H7 (cell line): Measurements from ENCODE around the gene SFXN3. TPM values are rescaled to one million over a fixed set of nuclear protein-coding genes. Genes with fewer than 3 reads are reported as not detected.
"Not testable (repeated sequence)": the region's sequence is repeated elsewhere in the genome, so short reads cannot be mapped to it uniquely, and the experiment has no call there.

Experiments used
- DNase-seq: peaks from one replicate; pipeline ENCODE4 v3.0.0; 2012
- H3K27me3 ChIP-seq: 2 replicates; pipeline ENCODE4 v1.6.0; 2011; ENCODE audit warnings: mild to moderate bottlenecking, low read length; ENCODE audit not compliant: control insufficient read depth, insufficient read depth
- H3K36me3 ChIP-seq: replicated peaks from 2 replicates; pipeline ENCODE4 v1.5.1; 2011; ENCODE audit warnings: low read length; ENCODE audit not compliant: control insufficient read depth, insufficient read depth
- H3K4me3 ChIP-seq: 2 replicates; pipeline ENCODE4 v1.5.1; 2011; ENCODE audit warnings: low read depth, mild to moderate bottlenecking, control low read depth, low read length, moderate library complexity; ENCODE audit not compliant: insufficient read depth
- total RNA-seq: library from RNA; depleted of rRNA; stranded (reverse); fragments of >200 nt; shearing (Covaris generic); gene quantifications from 2 replicates; pipeline ENCODE4 v1.2.3, GENCODE V29; 2014

Gene SFXN3
- total RNA-seq, 1 experiment from 2014 or later = 4.1 TPM

- Histone ChIP-seq H3K36me3 (no peaks in the 10 kb centered on the region), H3K4me3 (peak overlapping the region; percentile 53; the same call in 1 of the 2 replicates), H3K27me3 (peaks cover 28% of the 10 kb centered on the region)
- DNase-seq = peak; percentile 52
Observed at GRCh38 chr10:101032637-101033224, 1.7 kb downstream of the SFXN3 start.

GRCh38 chr10:101033276-101033675, 2.2 kb downstream of the SFXN3 start:
- peaks cover 28% of the 10 kb centered on the region for H3K27me3 ChIP-seq

DNA sequence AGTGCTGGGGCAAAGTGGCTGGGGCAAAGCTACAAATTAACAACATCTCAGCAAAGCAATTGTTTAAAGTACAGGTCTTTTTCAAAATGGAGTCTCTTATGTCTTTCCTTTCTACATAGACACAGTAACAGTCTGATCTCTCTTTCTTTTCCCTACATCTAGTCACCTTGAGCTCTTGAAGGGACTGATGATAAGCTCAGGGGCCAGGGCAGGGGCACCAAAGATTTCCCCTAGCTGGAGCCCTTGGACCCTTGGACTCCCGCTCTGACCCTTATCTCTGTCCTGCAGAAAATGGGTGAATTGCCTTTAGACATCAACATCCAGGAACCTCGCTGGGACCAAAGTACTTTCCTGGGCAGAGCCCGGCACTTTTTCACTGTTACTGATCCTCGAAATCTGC, 3.4 kb downstream of the SFXN3 start:
- DNase-seq = peak; percentile 11
- H3K27me3 ChIP-seq = peaks cover 26% of the 10 kb centered on the region
- H3K36me3 ChIP-seq, H3K4me3 ChIP-seq: not testable (repeated sequence)

More at GRCh38 chr10:101033276-101033675, 2.2 kb downstream of the SFXN3 start:
- H3K4me3 ChIP-seq = no peak overlapping the region
- peak; percentile 11 for DNase-seq
- no peaks in the 10 kb centered on the region for H3K36me3 ChIP-seq

DNA sequence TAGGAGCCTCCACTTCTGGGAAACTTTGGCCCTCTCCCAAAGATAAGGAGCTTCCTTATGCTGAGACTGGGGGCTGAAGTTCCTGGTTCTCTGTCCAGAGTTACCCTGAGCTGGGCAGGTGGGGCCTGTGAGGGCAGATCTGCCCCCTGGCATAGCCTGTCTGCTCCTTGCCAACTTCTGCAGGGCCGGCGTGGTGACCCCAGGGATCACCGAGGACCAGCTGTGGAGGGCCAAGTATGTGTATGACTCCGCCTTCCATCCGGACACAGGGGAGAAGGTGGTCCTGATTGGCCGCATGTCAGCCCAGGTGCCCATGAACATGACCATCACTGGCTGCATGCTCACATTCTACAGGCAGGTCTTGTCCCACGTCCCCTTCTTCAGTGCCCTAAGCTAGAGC, 4.3 kb downstream of the SFXN3 start:
- no peak overlapping the region for H3K4me3 ChIP-seq
- peak; percentile 28 for DNase-seq
- H3K27me3 ChIP-seq = peaks cover 21% of the 10 kb centered on the region
- H3K36me3 ChIP-seq = no peaks in the 10 kb centered on the region

- H3K36me3 ChIP-seq = no peaks in the 10 kb centered on the region
Observed at GRCh38 chr10:101035916-101036702, 5.1 kb downstream of the SFXN3 start.

DNA sequence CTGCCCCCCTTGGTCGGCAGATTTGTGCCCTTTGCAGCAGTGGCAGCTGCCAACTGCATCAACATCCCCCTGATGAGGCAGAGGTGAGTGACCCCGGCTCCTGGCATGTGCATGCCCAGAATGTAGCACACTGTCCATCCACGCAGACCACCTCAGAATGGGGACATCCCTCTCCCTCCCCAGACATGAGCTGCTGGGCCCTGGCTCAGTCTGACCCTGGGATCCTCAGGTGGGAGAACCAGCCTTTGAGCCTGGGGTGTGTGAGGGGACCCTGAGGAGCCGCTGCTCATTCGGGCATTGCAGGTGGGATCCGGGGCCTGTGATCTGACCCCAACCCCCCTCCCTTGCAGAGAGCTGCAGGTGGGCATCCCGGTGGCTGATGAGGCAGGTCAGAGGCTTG, 5.7 kb downstream of the SFXN3 start:
- H3K4me3 ChIP-seq = no peak overlapping the region
- H3K27me3 ChIP-seq = peaks cover 13% of the 10 kb centered on the region
- no peaks in the 10 kb centered on the region for H3K36me3 ChIP-seq
- no peak for DNase-seq

More at GRCh38 chr10:101035916-101036702, 5.1 kb downstream of the SFXN3 start:
- DNase-seq = peak; percentile 24
- H3K27me3 ChIP-seq = peaks cover 20% of the 10 kb centered on the region
- H3K4me3 ChIP-seq = no peak overlapping the region

- Histone ChIP-seq H3K4me3 (no peak overlapping the region), H3K27me3 (peaks cover 3% of the 10 kb centered on the region), H3K36me3 (no peaks in the 10 kb centered on the region)
- peak; percentile 73 for DNase-seq
Observed at GRCh38 chr10:101038484-101038883, 7.5 kb downstream of the SFXN3 start.

GRCh38 chr10:101040061-101040460, 9.0 kb downstream of the SFXN3 start:
- no peak overlapping the region for H3K4me3 ChIP-seq
- H3K36me3 ChIP-seq = no peaks in the 10 kb centered on the region
- H3K27me3 ChIP-seq = peaks cover 6% of the 10 kb centered on the region
- peak; percentile 6 for DNase-seq

GRCh38 chr10:101040851-101041250, 9.8 kb downstream of the SFXN3 start:
- H3K4me3 ChIP-seq = no peak overlapping the region
- peaks cover 13% of the 10 kb centered on the region for H3K27me3 ChIP-seq
- H3K36me3 ChIP-seq = no peaks in the 10 kb centered on the region
- DNase-seq = no peak

DNA sequence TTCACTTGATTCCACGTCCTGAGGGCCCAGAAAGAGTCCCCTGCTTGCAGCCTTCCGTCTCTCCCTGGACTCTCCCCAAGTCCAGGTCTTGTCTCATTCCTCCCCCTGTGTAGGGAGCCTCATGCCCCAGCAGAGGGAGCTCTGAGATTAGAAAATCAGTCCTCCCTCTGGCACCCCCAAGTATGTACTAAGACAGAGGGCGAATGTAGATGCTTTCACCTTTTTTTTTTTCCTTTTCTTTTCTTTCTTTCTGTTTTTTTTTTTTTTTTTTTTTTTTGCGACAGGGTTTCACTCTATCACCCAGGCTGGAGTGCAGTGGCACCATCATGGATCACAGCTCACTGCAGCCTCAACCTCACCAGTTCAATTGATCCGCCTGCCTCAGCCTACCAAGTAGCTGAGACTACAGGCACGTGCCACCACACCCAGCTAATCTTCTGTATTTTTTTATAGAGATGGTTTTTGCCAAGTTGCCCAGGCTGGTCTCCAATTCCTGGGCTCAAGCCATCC, 10.3 kb downstream of the SFXN3 start:
- no peak overlapping the region for H3K4me3 ChIP-seq
- H3K36me3 ChIP-seq = no peaks in the 10 kb centered on the region
- peaks cover 18% of the 10 kb centered on the region for H3K27me3 ChIP-seq
- peak; percentile 89 for DNase-seq

DNA sequence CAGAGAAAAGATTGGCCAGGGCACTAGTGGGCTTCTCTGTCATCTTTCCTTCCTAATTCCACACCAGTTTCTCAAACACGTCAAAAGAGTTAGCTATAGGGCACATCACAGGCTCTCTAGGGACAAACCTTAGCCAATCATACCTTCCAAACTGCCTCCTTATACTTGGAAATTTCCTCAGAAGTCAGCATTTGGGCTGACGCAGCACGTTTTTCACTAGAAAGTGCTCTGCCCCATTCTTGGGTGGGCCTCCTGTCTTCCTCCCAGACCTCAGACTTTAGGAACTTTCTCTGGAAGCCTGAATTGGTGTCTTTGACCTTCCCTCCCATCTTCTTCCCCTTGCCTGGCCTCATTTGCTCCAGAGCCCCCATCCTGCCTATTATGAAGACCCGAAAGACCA, 11.1 kb downstream of the SFXN3 start:
- Histone ChIP-seq H3K36me3 (no peaks in the 10 kb centered on the region), H3K4me3 (no peak overlapping the region), H3K27me3 (peaks cover 26% of the 10 kb centered on the region)
- DNase-seq = no peak

DNA sequence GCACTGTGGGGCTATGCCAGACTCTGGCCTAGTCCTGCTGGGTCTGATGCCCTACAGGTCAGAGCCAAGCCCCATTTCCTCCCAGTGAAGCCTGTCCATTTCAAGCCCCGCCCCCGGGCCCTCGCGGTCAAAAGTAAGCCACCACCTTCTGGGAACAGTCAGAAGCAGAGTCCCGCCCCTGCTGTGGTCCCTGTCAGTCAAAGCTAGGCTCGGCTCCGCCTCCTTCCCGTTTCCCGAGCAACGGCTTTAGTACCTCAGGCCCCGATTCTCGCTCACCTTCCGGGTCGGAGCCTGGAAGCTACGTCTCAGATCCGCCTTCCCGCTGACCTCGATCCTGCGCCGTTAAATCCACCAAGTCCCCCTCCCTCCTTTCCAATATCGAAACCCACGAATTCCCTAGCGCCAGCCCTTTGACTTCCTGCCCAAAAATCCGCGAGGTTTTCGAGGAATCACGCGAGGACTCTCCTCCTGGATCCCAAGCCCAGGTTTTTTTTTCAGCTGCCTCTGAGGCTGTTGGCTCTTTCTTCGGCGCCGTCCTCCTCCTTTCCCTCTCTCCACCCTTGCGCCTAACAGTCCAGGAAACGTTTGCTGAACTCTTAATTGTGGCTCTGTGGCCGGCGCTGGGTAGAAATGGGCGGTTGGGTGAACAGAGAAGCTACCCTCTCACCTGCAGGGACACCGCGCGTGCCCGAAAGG, 11.8 kb downstream of the SFXN3 start:
- DNase-seq = peak; percentile 91
- Histone ChIP-seq H3K36me3 (no peaks in the 10 kb centered on the region), H3K27me3 (peaks cover 33% of the 10 kb centered on the region), H3K4me3 (peak overlapping the region; percentile 66)

- no peaks in the 10 kb centered on the region for H3K36me3 ChIP-seq
- DNase-seq = no peak
- H3K27me3 ChIP-seq = peaks cover 38% of the 10 kb centered on the region
- H3K4me3 ChIP-seq = peak overlapping the region; percentile 66
Observed at GRCh38 chr10:101043363-101043707, 12.3 kb downstream of the SFXN3 start.

DNA sequence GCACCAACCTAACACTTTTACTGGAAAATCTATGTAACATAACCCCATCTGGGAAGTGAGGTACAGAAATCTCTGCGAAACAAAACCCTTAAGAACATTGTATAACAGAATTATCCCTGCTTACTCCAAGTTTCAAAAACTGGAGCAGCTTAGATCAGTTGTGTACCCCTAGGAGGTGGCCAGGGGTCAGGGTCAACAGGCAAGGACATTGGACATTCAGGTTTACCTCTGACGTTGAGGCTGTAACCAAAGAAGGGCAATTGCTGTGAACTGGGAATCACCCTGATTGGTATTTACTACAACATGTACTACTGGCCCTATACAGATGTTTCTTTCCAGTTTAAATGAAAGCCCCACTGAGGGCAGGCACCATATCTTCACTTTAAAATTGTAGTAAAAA, 13.1 kb downstream of the SFXN3 start:
- Histone ChIP-seq H3K27me3 (peaks cover 46% of the 10 kb centered on the region), H3K4me3 (no peak overlapping the region), H3K36me3 (no peaks in the 10 kb centered on the region)
- no peak for DNase-seq
